HL-60 (cell line): ENCODE results near the gene SCAP.
"Not testable (repeated sequence)": the region's sequence is repeated elsewhere in the genome, so short reads cannot be mapped to it uniquely, and the experiment has no call there.

ENCODE experiments used
- GABPA ChIP-seq: IDR thresholded peaks from 2 replicates; pipeline ENCODE4 v1.6.1; 2012; ENCODE audit warnings: low read depth
- POLR2AphosphoS5 ChIP-seq: IDR thresholded peaks from 2 replicates; pipeline ENCODE4 v1.6.1; 2012; ENCODE audit warnings: low read depth
- TF ChIP-seq, protein P1 (sequence below): IDR thresholded peaks from one replicate; pipeline ENCODE4 v1.5.1; 2011; ENCODE audit warnings: low read length, control low read depth, inconsistent platforms; ENCODE audit not compliant: insufficient read depth
- TF ChIP-seq, protein P2 (sequence below): IDR thresholded peaks from 2 replicates; pipeline ENCODE4 v1.6.1; 2012; ENCODE audit warnings: low read depth; ENCODE audit not compliant: insufficient replicate concordance

DNA sequence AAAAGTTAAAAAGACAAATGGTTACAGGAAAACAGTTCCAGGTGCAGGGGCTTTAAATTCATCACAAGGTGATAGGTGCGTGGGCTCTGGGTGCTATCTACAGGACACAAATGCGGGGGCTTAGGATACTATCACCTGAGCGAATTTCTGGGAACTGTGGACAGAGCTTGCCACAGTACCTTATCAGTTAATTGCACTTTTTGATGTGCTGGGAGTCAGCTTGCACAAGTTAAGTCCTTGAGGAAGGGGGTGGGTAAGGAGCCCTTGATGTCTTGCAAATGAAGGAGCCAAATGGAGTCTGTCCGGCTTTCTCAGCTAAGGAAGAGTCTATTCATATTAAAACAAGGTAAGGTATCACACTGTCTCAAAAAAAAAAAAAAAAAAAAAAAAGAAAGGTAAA, 6.0 kb upstream of the SCAP start:
- not testable (repeated sequence) for TF ChIP-seq POLR2AphosphoS5, GABPA
- TF ChIP-seq, protein P1, sequence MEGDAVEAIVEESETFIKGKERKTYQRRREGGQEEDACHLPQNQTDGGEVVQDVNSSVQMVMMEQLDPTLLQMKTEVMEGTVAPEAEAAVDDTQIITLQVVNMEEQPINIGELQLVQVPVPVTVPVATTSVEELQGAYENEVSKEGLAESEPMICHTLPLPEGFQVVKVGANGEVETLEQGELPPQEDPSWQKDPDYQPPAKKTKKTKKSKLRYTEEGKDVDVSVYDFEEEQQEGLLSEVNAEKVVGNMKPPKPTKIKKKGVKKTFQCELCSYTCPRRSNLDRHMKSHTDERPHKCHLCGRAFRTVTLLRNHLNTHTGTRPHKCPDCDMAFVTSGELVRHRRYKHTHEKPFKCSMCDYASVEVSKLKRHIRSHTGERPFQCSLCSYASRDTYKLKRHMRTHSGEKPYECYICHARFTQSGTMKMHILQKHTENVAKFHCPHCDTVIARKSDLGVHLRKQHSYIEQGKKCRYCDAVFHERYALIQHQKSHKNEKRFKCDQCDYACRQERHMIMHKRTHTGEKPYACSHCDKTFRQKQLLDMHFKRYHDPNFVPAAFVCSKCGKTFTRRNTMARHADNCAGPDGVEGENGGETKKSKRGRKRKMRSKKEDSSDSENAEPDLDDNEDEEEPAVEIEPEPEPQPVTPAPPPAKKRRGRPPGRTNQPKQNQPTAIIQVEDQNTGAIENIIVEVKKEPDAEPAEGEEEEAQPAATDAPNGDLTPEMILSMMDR = not testable (repeated sequence)
- TF ChIP-seq, protein P2, sequence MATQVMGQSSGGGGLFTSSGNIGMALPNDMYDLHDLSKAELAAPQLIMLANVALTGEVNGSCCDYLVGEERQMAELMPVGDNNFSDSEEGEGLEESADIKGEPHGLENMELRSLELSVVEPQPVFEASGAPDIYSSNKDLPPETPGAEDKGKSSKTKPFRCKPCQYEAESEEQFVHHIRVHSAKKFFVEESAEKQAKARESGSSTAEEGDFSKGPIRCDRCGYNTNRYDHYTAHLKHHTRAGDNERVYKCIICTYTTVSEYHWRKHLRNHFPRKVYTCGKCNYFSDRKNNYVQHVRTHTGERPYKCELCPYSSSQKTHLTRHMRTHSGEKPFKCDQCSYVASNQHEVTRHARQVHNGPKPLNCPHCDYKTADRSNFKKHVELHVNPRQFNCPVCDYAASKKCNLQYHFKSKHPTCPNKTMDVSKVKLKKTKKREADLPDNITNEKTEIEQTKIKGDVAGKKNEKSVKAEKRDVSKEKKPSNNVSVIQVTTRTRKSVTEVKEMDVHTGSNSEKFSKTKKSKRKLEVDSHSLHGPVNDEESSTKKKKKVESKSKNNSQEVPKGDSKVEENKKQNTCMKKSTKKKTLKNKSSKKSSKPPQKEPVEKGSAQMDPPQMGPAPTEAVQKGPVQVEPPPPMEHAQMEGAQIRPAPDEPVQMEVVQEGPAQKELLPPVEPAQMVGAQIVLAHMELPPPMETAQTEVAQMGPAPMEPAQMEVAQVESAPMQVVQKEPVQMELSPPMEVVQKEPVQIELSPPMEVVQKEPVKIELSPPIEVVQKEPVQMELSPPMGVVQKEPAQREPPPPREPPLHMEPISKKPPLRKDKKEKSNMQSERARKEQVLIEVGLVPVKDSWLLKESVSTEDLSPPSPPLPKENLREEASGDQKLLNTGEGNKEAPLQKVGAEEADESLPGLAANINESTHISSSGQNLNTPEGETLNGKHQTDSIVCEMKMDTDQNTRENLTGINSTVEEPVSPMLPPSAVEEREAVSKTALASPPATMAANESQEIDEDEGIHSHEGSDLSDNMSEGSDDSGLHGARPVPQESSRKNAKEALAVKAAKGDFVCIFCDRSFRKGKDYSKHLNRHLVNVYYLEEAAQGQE = not testable (repeated sequence)
